Urothelium cell line (cell line): Measurements from ENCODE around the gene NCAM2.

ENCODE experiments used
- DNase-seq: peaks from one replicate; pipeline ENCODE4 v3.0.0; 2011; ENCODE audit warnings: low spot score, mixed read lengths
- FAIRE-seq: peaks from 2 replicates; lab custom pipeline; 2011; peaks lifted over from hg19 to GRCh38; lab: Jason Lieb, UNC

The NCAM2 gene

GRCh38 chr21:21163904-21164303 is 165.7 kb downstream of the NCAM2 start:
- DNase-seq (peak; percentile 36), FAIRE-seq (no peak)

GRCh38 chr21:21165063-21165645 is 166.9 kb downstream of the NCAM2 start:
- DNase-seq = no peak
- FAIRE-seq = no peak

- no peak for DNase-seq
- no peak for FAIRE-seq
Observed at GRCh38 chr21:21174676-21175075, 176.5 kb downstream of the NCAM2 start.

- DNase-seq (no peak), FAIRE-seq (no peak)
Observed at GRCh38 chr21:21175798-21176334, 177.7 kb downstream of the NCAM2 start.

- FAIRE-seq = no peak
- no peak for DNase-seq
Observed at GRCh38 chr21:21177353-21177986, 179.3 kb downstream of the NCAM2 start.

GRCh38 chr21:21179619-21180298 is 181.6 kb downstream of the NCAM2 start:
- FAIRE-seq = no peak
- DNase-seq = no peak

GRCh38 chr21:21182401-21183010 is 184.3 kb downstream of the NCAM2 start:
- no peak for DNase-seq

GRCh38 chr21:21183092-21183491 is 184.9 kb downstream of the NCAM2 start:
- FAIRE-seq (no peak), DNase-seq (no peak)

More at GRCh38 chr21:21182401-21183010, 184.3 kb downstream of the NCAM2 start:
- no peak for FAIRE-seq

GRCh38 chr21:21184771-21185528 is 186.7 kb downstream of the NCAM2 start:
- FAIRE-seq (no peak), DNase-seq (no peak)

- FAIRE-seq (no peak), DNase-seq (no peak)
Observed at GRCh38 chr21:21187579-21187978, 189.4 kb downstream of the NCAM2 start.

GRCh38 chr21:21188513-21189195 is 190.4 kb downstream of the NCAM2 start:
- no peak for DNase-seq
- FAIRE-seq = no peak

GRCh38 chr21:21195417-21195943 is 197.3 kb downstream of the NCAM2 start:
- DNase-seq = no peak
- no peak for FAIRE-seq

GRCh38 chr21:21196087-21196486 is 197.9 kb downstream of the NCAM2 start:
- DNase-seq (no peak), FAIRE-seq (no peak)

- DNase-seq (no peak), FAIRE-seq (no peak)
Observed at GRCh38 chr21:21196848-21197247, 198.6 kb downstream of the NCAM2 start.

- DNase-seq (no peak), FAIRE-seq (no peak)
Observed at GRCh38 chr21:21199342-21200102, 201.3 kb downstream of the NCAM2 start.

GRCh38 chr21:21200103-21200938 is 202.1 kb downstream of the NCAM2 start:
- DNase-seq (peak; percentile 74), FAIRE-seq (no peak)

GRCh38 chr21:21200939-21201615 is 202.9 kb downstream of the NCAM2 start:
- DNase-seq = no peak

GRCh38 chr21:21203822-21204339 is 205.7 kb downstream of the NCAM2 start:
- no peak for DNase-seq

More at GRCh38 chr21:21200939-21201615, 202.9 kb downstream of the NCAM2 start:
- no peak for FAIRE-seq

More at GRCh38 chr21:21203822-21204339, 205.7 kb downstream of the NCAM2 start:
- FAIRE-seq = no peak
